OCI-LY7 (cell line): ENCODE measurements around the gene TACR2. TPM values are rescaled to one million over a fixed set of nuclear protein-coding genes. Genes with fewer than 3 reads are reported as not detected.

ENCODE experiments used
- BruUV-seq: library from RNA; stranded (reverse); fragments of 400-500 nt; replicated peaks from 2 replicates; lab custom pipeline; 2021; lab: Mats Ljungman, UMichigan
- CTCF ChIA-PET: fragments of 300-600 bp; sonication (Branson Sonifier 250); formaldehyde crosslinking; loops from one replicate; lab custom pipeline; 2022; ENCODE audit warnings: antibody characterized with exemption; ENCODE audit not compliant: unreplicated experiment; lab: Charles Lee
- POLR2A ChIA-PET: fragments of 300-600 bp; sonication (Branson Sonifier 250); formaldehyde crosslinking; loops from one replicate; lab custom pipeline; 2022; ENCODE audit warnings: antibody characterized with exemption; lab: Charles Lee
- DNase-seq: peaks from one replicate; pipeline ENCODE4 v3.0.0-alpha.2; 2015; ENCODE audit warnings: low spot score
- H2AFZ ChIP-seq: fragments of 200-600 bp; sonication (generic), shearing (Covaris generic); 2 replicates; pipeline ENCODE4 v1.6.1; 2014; ENCODE audit warnings: mild to moderate bottlenecking, antibody characterized with exemption, low read length, moderate library complexity
- H3K27ac ChIP-seq: fragments of 200-600 bp; sonication (generic); 2 replicates; pipeline ENCODE4 v1.5.1; 2014; ENCODE audit warnings: mixed run types, low read depth, mild to moderate bottlenecking, moderate library complexity, low read length, inconsistent platforms; ENCODE audit not compliant: poor library complexity, severe bottlenecking
- H3K36me3 ChIP-seq: fragments of 200-600 bp; sonication (generic); 2 replicates; pipeline ENCODE4 v1.6.1; 2014; ENCODE audit warnings: mild to moderate bottlenecking, antibody characterized with exemption, low read length, moderate library complexity, mixed read lengths; ENCODE audit not compliant: insufficient read depth
- H3K4me1 ChIP-seq: fragments of 200-600 bp; sonication (generic); 2 replicates; pipeline ENCODE4 v1.5.1; 2014; ENCODE audit warnings: mild to moderate bottlenecking, low read length; ENCODE audit not compliant: insufficient read depth, poor library complexity, severe bottlenecking
- H3K4me2 ChIP-seq: fragments of 200-600 bp; sonication (generic); 2 replicates; pipeline ENCODE4 v1.6.1; 2014; ENCODE audit warnings: mild to moderate bottlenecking, low read length
- H3K4me3 ChIP-seq: fragments of 200-600 bp; sonication (generic); 2 replicates; pipeline ENCODE4 v1.5.1; 2014; ENCODE audit warnings: mild to moderate bottlenecking, low read depth, low read length; ENCODE audit not compliant: poor library complexity, severe bottlenecking
- H3K79me2 ChIP-seq: fragments of 200-600 bp; sonication (generic); 2 replicates; pipeline ENCODE4 v1.6.1; 2016; ENCODE audit warnings: low read depth, mild to moderate bottlenecking, low read length, moderate library complexity, mixed read lengths; ENCODE audit not compliant: insufficient read depth
- H3K9me2 ChIP-seq: fragments of 200-600 bp; sonication (generic); 2 replicates; pipeline ENCODE4 v1.6.1; 2016; ENCODE audit warnings: mild to moderate bottlenecking, low read length, mixed read lengths; ENCODE audit not compliant: insufficient read depth
- H3K9me3 ChIP-seq: fragments of 200-600 bp; sonication (generic); 2 replicates; pipeline ENCODE4 v1.6.1; 2014; ENCODE audit warnings: mild to moderate bottlenecking, mixed run types, low read length, mixed read lengths
- H4K20me1 ChIP-seq: fragments of 200-600 bp; sonication (generic); 2 replicates; pipeline ENCODE4 v1.6.1; 2014; ENCODE audit warnings: mild to moderate bottlenecking, antibody characterized with exemption, low read length, moderate library complexity, mixed read lengths; ENCODE audit not compliant: insufficient read depth
- CTCF ChIP-seq: fragments of 200-600 bp; sonication (generic); conservative IDR thresholded peaks from 2 replicates; pipeline ENCODE4 v1.5.1; 2014; ENCODE audit warnings: mild to moderate bottlenecking, antibody characterized with exemption, low read length, moderate library complexity, mixed read lengths
- EZH2phosphoT487 ChIP-seq: fragments of 200-600 bp; sonication (generic); IDR thresholded peaks from 2 replicates; pipeline ENCODE4 v1.6.1; 2018; ENCODE audit warnings: low read depth, borderline replicate concordance, mild to moderate bottlenecking, mixed run types, antibody characterized with exemption, low read length, moderate library complexity, mixed read lengths
- intact Hi-C: fragments of 100-400 bp; cut with micrococcal nuclease; formaldehyde crosslinking; loops from one replicate; pipeline ENCODE4 v1.10.0; 2022; ENCODE audit not compliant: unreplicated experiment
- total RNA-seq, 2 experiments: library from RNA; depleted of rRNA in 1 of 2; stranded (reverse); fragments of >200 nt in 1 of 2; shearing (Covaris generic) in 1 of 2; gene quantifications; 2 replicates each; pipeline ENCODE4 v1.2.3, GENCODE V29; 2014 to 2022

TACR2 gene
- total RNA-seq, 2 experiments from 2014 or later, result not detected

- no peak overlapping the region for H3K27ac ChIP-seq
- no TSS peak for BruUV-seq
- POLR2A ChIA-PET, result interaction anchor here (0.6 to 0.7 kb wide), 2 partner anchors 135 to 1134 kb away, joined by 3 to 6 read pairs; no protein-coding TSS in a partner anchor
Observed at GRCh38 chr10:69389827-69390490, 26.8 kb downstream of the TACR2 start.

GRCh38 chr10:69388488-69388887, 28.2 kb downstream of the TACR2 start:
- CTCF ChIA-PET, result no interaction called here
- no peak overlapping the region for H3K4me3 ChIP-seq
- POLR2A ChIA-PET, result no interaction called here
- H3K9me2 ChIP-seq, result no peaks in the 10 kb centered on the region
- H2AFZ ChIP-seq, result no peak overlapping the region
- no TSS peak for BruUV-seq
- H3K4me2 ChIP-seq, result no peak overlapping the region
- no peaks in the 10 kb centered on the region for H3K79me2 ChIP-seq
- no peaks in the 10 kb centered on the region for H4K20me1 ChIP-seq
- H3K4me1 ChIP-seq, result peaks cover 8% of the 10 kb centered on the region
- no peak overlapping the region for H3K27ac ChIP-seq
- H3K36me3 ChIP-seq, result peaks cover 5% of the 10 kb centered on the region; the same call in 1 of the 2 replicates
- intact Hi-C loops, result no loop called here
- TF ChIP-seq EZH2phosphoT487, result no peak
- TF ChIP-seq CTCF, result no peak
- no peak for DNase-seq
- no peaks in the 10 kb centered on the region for H3K9me3 ChIP-seq

More at GRCh38 chr10:69389827-69390490, 26.8 kb downstream of the TACR2 start:
- H3K9me2 ChIP-seq, result no peaks in the 10 kb centered on the region
- H3K4me3 ChIP-seq, result no peak overlapping the region
- intact Hi-C loops, result loop anchor here (5.0 to 10.0 kb wide), 2 partner anchors 168 to 375 kb away; partner anchors contain the start of gene HKDC1
- no peaks in the 10 kb centered on the region for H3K9me3 ChIP-seq
- no peak for TF ChIP-seq CTCF
- TF ChIP-seq EZH2phosphoT487, result no peak
- H3K79me2 ChIP-seq, result no peaks in the 10 kb centered on the region
- no peak overlapping the region for H2AFZ ChIP-seq
- H3K36me3 ChIP-seq, result peaks cover 5% of the 10 kb centered on the region; the same call in 1 of the 2 replicates
- peak; percentile 29 for DNase-seq
- no peaks in the 10 kb centered on the region for H4K20me1 ChIP-seq
- CTCF ChIA-PET, result interaction anchor here (0.8 kb wide), 1 partner anchor 155 kb away, joined by 3 read pairs; no protein-coding TSS in a partner anchor
- peaks cover 8% of the 10 kb centered on the region for H3K4me1 ChIP-seq
- H3K4me2 ChIP-seq, result no peak overlapping the region

- TF ChIP-seq CTCF (no peak), EZH2phosphoT487 (no peak)
- Histone ChIP-seq H4K20me1 (no peaks in the 10 kb centered on the region), H3K27ac (no peak overlapping the region), H3K36me3 (peaks cover 5% of the 10 kb centered on the region; the same call in 1 of the 2 replicates), H3K4me3 (no peak overlapping the region), H3K4me1 (peaks cover 8% of the 10 kb centered on the region), H2AFZ (no peak overlapping the region), H3K9me2 (no peaks in the 10 kb centered on the region), H3K9me3 (no peaks in the 10 kb centered on the region), H3K4me2 (no peak overlapping the region), H3K79me2 (no peaks in the 10 kb centered on the region)
- ChIA-PET POLR2A (no interaction called here), CTCF (no interaction called here)
- intact Hi-C loops, result no loop called here
- no peak for DNase-seq
- BruUV-seq, result no TSS peak
Observed at GRCh38 chr10:69387500-69387899, 29.2 kb downstream of the TACR2 start.
